Psoas muscle (tissue), 8 donors: Measurements from ENCODE around the gene HDAC8. TPM values are rescaled to one million over a fixed set of nuclear protein-coding genes. Genes with fewer than 3 reads are reported as not detected.

ENCODE experiments used
- ATAC-seq, 4 donors: fragments of 200-7000 bp; cut with Tn5 transposase; one replicate each; pipeline ENCODE4 v1.9.1; 2020; ENCODE audit warnings: moderate library complexity in 3 of 4, mild to moderate bottlenecking in 2 of 4
- DNase-seq, 2 donors: peaks; one replicate each; pipeline ENCODE4 v3.0.0-alpha.2; 2020
- H3K27ac ChIP-seq: fragments of 200-600 bp; one replicate; pipeline ENCODE4 v1.8.0; 2022
- H3K27me3 ChIP-seq, 3 donors: fragments of 200-600 bp in 1 of 3; one replicate each; pipeline versions ENCODE4 v1.6.1 to v1.8.0; 2013 to 2022; ENCODE audit warnings: low read length in 2 of 3, mild to moderate bottlenecking in 2 of 3, moderate library complexity in 1 of 3; ENCODE audit not compliant: insufficient read depth in 3 of 3
- H3K36me3 ChIP-seq, 2 donors: fragments of 200-600 bp in 1 of 2; one replicate each; pipeline versions ENCODE4 v1.6.1 to v1.8.0; 2013 to 2022; ENCODE audit warnings: low read depth in 1 of 2, mild to moderate bottlenecking in 1 of 2, moderate library complexity in 1 of 2; ENCODE audit not compliant: insufficient read depth in 1 of 2
- H3K4me1 ChIP-seq: fragments of 200-600 bp; one replicate; pipeline ENCODE4 v1.8.0; 2022
- H3K4me3 ChIP-seq: fragments of 200-600 bp; one replicate; pipeline ENCODE4 v1.8.0; 2022; ENCODE audit warnings: mild to moderate bottlenecking
- H3K9me3 ChIP-seq: fragments of 200-600 bp; one replicate; pipeline ENCODE4 v1.8.0; 2022
- WGBS, 3 donors: extraction: QIAGEN DNeasy Blood & Tissue Kit; methylation state at CpG; one replicate each; pipeline versions ENCODE4 v1.1.6 to v1.1.7; 2013; 5-methylcytosine and 5-hydroxymethylcytosine counted together
- intact Hi-C, 2 donors: fragments of 100-400 bp; cut with DNase I; formaldehyde crosslinking; loops; one replicate each; pipeline versions ENCODE4 v1.11.0 to v1.14.2; 2022
- polyA plus RNA-seq, 3 donors: library from polyadenylated mRNA; stranded (reverse); fragments of 200-250 nt; gene quantifications; one replicate each; pipeline ENCODE4 v1.2.3, GENCODE V29; 2013
- total RNA-seq, 4 donors: library from RNA; stranded (reverse); fragmentation: NEBNext Ultra II Directional in 2 of 4; extraction: Animal tissue kit (Norgen Biotek cat#: 25700) in 2 of 4; gene quantifications; one replicate each; pipeline versions ENCODE4 v1.2.1 to v1.2.4, GENCODE V29; 2021 to 2023
- TF ChIP-seq, protein P1 (sequence below): fragments of 200-600 bp; IDR thresholded peaks from one replicate; pipeline ENCODE4 v1.8.0; 2022; ENCODE audit warnings: antibody characterized with exemption
- donor health status: healthy with polysubstance abuse.
- donor health status: DM: no; HTN: no; CAD: no; lungs with moderate emphysema.
- donor health status: Bipolar disorder and iron deficiency.
- donor health status: healthy.
- donor health status: DM: yes; HTN: yes; CAD: no.
- donor health status: DM: no; HTN: no; CAD: no.
- donor health status: DM: no; HTN: no; CAD: no.
- donor health status: DM: yes; HTN: yes; CAD: no.

Gene HDAC8
- total and polyA plus RNA-seq, 7 donors, result 5.8 to 17.5 (median 10.8) TPM

DNA sequence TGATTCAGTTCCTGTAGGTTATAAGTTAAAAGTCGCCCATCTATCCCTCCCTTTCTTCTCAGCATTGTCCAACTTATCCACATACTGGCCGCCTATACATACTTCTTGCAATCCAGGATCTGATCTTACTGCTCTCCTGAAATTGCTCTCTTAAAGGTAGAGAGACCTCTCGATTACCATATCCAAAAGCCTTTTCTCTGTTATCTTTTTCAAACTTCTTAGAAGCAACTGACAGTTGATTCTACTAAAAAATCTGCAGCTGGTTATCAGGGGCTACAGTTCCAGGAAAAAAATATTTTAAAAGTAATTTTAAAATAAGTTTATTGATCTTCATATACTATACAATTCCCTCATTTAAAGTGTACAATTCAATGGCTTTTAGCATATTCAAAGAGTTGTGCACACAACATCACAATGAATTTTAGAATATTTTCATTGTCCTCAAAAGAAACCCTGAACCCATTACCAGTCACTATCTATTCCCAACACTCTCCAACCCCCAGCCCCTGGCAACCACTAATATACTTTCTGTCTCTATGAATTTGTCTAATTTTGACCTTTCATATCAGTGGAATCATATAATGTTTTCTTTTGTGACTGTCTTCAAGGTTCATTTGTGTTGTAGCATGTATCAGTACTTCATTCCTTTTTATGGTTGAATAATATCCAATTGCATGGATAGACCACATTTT is 102.0 kb downstream of the HDAC8 start:
- WGBS, 3 donors, result 69 to 96% (median 93%) methylated on average over 3 of the region's 3 CpGs
- peaks cover 0 to 8% (median 0%) of the 10 kb centered on the region in 3 donors for H3K27me3 ChIP-seq
- H3K36me3 ChIP-seq, result no peaks in the 10 kb centered on the region
- H3K9me3 ChIP-seq, result no peaks in the 10 kb centered on the region
- DNase-seq, result no peak
- TF ChIP-seq, protein P1, sequence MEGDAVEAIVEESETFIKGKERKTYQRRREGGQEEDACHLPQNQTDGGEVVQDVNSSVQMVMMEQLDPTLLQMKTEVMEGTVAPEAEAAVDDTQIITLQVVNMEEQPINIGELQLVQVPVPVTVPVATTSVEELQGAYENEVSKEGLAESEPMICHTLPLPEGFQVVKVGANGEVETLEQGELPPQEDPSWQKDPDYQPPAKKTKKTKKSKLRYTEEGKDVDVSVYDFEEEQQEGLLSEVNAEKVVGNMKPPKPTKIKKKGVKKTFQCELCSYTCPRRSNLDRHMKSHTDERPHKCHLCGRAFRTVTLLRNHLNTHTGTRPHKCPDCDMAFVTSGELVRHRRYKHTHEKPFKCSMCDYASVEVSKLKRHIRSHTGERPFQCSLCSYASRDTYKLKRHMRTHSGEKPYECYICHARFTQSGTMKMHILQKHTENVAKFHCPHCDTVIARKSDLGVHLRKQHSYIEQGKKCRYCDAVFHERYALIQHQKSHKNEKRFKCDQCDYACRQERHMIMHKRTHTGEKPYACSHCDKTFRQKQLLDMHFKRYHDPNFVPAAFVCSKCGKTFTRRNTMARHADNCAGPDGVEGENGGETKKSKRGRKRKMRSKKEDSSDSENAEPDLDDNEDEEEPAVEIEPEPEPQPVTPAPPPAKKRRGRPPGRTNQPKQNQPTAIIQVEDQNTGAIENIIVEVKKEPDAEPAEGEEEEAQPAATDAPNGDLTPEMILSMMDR, result no peak
- no peak for ATAC-seq
- intact Hi-C loops, result no loop called here
- no peak overlapping the region for H3K27ac ChIP-seq
- no peak overlapping the region for H3K4me3 ChIP-seq
- no peaks in the 10 kb centered on the region for H3K4me1 ChIP-seq

DNA sequence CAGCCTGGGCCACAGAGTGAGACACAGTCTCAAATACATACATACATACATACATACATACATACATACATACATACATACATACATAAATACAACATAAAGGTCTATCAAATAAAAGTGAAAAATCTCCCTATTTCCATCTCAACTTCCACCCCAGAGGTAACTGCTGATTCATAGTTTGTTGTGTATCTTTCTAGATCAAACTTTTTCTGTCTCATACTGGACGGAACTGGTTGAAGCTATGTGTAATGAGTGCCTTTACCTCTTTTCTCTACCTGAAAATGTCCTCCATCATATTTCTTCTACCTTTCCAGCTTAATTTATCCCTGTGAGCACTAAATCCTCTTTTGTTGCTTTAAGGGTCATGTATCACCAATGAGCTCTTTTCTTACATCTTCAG is 102.5 kb downstream of the HDAC8 start:
- Histone ChIP-seq H3K9me3 (no peaks in the 10 kb centered on the region), H3K27me3 (peaks cover 0 to 4% (median 0%) of the 10 kb centered on the region in 3 donors), H3K4me3 (no peak overlapping the region), H3K27ac (no peak overlapping the region), H3K4me1 (no peaks in the 10 kb centered on the region), H3K36me3 (no peaks in the 10 kb centered on the region)
- ATAC-seq (no peak), DNase-seq (no peak)
- intact Hi-C loops, result no loop called here
- TF ChIP-seq, protein P1, result no peak
- 91 to 100% (median 97%) methylated on average over 1 of the region's 1 CpG for WGBS, 3 donors

DNA sequence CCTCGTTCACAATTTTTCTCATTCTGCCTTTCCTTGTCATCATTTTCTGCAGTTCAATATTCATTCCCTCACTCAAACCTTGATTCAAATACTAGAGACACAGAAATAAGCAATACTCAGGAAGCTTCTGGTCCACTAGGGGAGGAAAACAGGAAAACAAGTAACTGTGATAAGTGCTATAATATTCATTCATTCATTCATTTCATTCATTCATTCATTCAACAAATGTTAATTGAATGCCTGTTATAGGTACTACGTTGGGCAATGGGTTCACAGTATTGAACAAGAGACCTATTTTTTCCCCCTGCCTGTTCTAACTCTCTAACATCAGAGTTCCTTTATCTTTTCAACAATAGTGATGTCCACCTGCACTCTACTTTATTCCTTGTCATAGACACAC is 104.0 kb downstream of the HDAC8 start:
- H3K27me3 ChIP-seq, result no peaks in the 10 kb centered on the region
- WGBS, 3 donors, result 59 to 92% (median 80%) methylated on average over 2 of the region's 2 CpGs

DNA sequence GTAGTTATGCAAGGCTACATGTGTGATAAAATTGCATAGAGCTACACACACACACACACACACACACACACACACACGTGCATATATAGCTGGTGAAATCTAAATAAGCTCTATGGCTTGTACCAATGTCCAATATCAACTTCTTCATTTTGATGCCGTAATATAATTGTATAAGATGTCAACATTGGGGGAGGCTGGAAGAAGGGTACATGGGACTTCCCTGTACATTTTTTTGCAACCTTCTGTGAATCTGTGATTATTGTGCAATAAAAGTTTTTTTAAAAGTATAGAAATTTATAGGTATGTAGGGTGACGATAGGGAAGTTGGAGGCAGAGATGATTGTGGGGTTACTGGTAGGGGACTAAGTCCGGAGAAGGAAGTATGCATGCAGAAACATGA is 105.5 kb downstream of the HDAC8 start:
- Histone ChIP-seq H3K4me3 (no peak overlapping the region), H3K9me3 (no peaks in the 10 kb centered on the region), H3K27me3 (no peaks in the 10 kb centered on the region), H3K4me1 (no peaks in the 10 kb centered on the region), H3K27ac (no peak overlapping the region), H3K36me3 (peaks cover 0 to 6% of the 10 kb centered on the region in 2 donors)
- TF ChIP-seq, protein P1, result no peak
- DNase-seq, result no peak
- intact Hi-C loops, result no loop called here
- no peak for ATAC-seq
- 78 to 97% (median 92%) methylated on average over 4 of the region's 4 CpGs for WGBS, 3 donors

More for the DNA sequence above, 104.0 kb downstream of the HDAC8 start:
- Histone ChIP-seq H3K4me3 (no peak overlapping the region), H3K4me1 (no peaks in the 10 kb centered on the region), H3K27ac (no peak overlapping the region), H3K9me3 (no peaks in the 10 kb centered on the region), H3K36me3 (peaks cover 0 to 6% of the 10 kb centered on the region in 2 donors)
- TF ChIP-seq, protein P1, result no peak
- no peak for ATAC-seq
- intact Hi-C loops, result no loop called here
- no peak for DNase-seq

DNA sequence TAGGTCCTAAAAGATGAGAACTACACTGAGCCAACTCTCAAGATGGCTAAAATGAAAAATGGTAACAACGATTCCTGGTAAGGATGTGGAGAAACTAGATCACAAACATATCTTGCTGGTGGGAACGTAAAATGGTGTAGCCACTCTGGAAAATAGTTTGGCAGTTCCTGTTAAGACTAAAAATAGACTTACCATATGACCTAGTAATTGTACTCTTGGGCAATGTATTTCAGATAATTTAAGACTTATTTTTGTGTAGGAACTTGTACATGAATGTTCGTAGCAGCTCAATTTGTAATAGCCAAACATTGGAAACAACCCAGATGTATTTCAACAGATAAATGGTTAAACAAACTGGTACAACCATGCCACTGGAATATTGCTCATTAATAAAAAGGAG is 106.2 kb downstream of the HDAC8 start:
- ATAC-seq, result peak in 2 of 4 donors; percentile 56 to 70
- DNase-seq, result no peak
- intact Hi-C loops, result no loop called here
- H3K4me1 ChIP-seq, result no peaks in the 10 kb centered on the region
- TF ChIP-seq, protein P1, result no peak
- peaks cover 0 to 6% of the 10 kb centered on the region in 2 donors for H3K36me3 ChIP-seq
- H3K27me3 ChIP-seq, result no peaks in the 10 kb centered on the region
- 21 to 38% (median 22%) methylated on average over 3 of the region's 3 CpGs for WGBS, 3 donors
- H3K4me3 ChIP-seq, result no peak overlapping the region
- no peaks in the 10 kb centered on the region for H3K9me3 ChIP-seq
- no peak overlapping the region for H3K27ac ChIP-seq
